Measurements from ENCODE around the gene YPEL5. TPM values are rescaled to one million over a fixed set of nuclear protein-coding genes. Genes with fewer than 3 reads are reported as not detected.

The YPEL5 gene
- total and polyA plus RNA-seq, 7 experiments from 2014 or later = 30.9 to 1,022 (median 98.3) TPM

- ChIA-PET POLR2A (interaction anchor here (0.6 to 0.7 kb wide), 3 partner anchors 8 to 52 kb away, joined by 3 to 5 read pairs (median 3); no protein-coding TSS in a partner anchor), CTCF (no interaction called here)
- no peak overlapping the region for H3K27ac ChIP-seq (ENCODE audit: low read depth, low read length)
- Mint-ChIP-seq H3K27ac (no peak overlapping the region), H3K27me3 (peaks cover 0 to 5% (median 0%) of the 10 kb centered on the region in 5 donors), H3K9me3 (no peaks in the 10 kb centered on the region), H3K4me1 (peaks cover 0 to 8% (median 3%) of the 10 kb centered on the region in 7 donors), H3K36me3 (no peaks in the 10 kb centered on the region), H3K4me3 (no peak overlapping the region)
- H3K36me3 ChIP-seq (ENCODE audit: control insufficient read depth in 2 of 3, insufficient read depth in 3 of 3, low read length in 3 of 3) = no peaks in the 10 kb centered on the region
- intact Hi-C loops (cut with micrococcal nuclease) = no loop called here
- DNase-seq (no peak), ATAC-seq (no peak)
- no peaks in the 10 kb centered on the region for H3K9me3 ChIP-seq (ENCODE audit: control insufficient read depth in 2 of 3, low read length in 3 of 3)
- no peak overlapping the region for H3K4me3 ChIP-seq (ENCODE audit: low read length)
- no peaks in the 10 kb centered on the region for H3K4me1 ChIP-seq (ENCODE audit: control insufficient read depth in 2 of 2, insufficient read depth in 2 of 2, low read length in 2 of 2)
- no peaks in the 10 kb centered on the region for H3K27me3 ChIP-seq (ENCODE audit: control insufficient read depth in 2 of 2, insufficient read depth in 2 of 2, low read length in 2 of 2)
These were observed 50.9 kb downstream of the YPEL5 start for GRCh38 chr2:30197570-30198192.

DNA sequence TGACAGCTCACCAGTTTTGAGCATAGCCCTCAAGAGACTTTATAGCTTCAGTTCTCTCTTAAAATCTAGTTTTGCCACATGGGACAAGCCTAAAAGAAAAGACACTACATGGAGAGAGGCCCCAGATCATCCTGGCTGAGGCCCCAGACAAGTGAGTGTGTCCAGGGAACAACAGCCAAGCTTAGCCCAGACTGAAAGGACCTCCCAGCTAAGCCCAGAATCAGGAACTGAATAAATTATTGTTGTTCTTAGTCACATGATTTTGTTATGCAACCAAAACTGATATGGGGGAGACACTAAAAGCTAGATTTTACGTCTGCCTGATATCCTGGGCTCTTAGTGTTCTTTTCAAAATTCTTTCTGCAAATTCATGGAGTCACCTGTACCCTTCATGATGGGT lies 55.2 kb downstream of the YPEL5 start:
- H3K4me1 Mint-ChIP-seq = peaks cover 0 to 11% (median 5%) of the 10 kb centered on the region in 7 donors
- H3K4me3 Mint-ChIP-seq = no peak overlapping the region
- H3K27ac Mint-ChIP-seq = no peak overlapping the region
- H3K36me3 Mint-ChIP-seq = no peaks in the 10 kb centered on the region
- ChIA-PET POLR2A (no interaction called here), CTCF (interaction anchor here (0.6 to 1.3 kb wide), 4 partner anchors 37 to 511 kb away, joined by 3 to 4 read pairs (median 3); no protein-coding TSS in a partner anchor)
- no peak overlapping the region for H3K27ac ChIP-seq (ENCODE audit: low read depth, low read length)
- H3K27me3 ChIP-seq (ENCODE audit: control insufficient read depth in 2 of 2, insufficient read depth in 2 of 2, low read length in 2 of 2) = no peaks in the 10 kb centered on the region
- no peak for ATAC-seq
- H3K36me3 ChIP-seq (ENCODE audit: control insufficient read depth in 2 of 3, insufficient read depth in 3 of 3, low read length in 3 of 3) = no peaks in the 10 kb centered on the region
- DNase-seq = no peak
- intact Hi-C loops (cut with micrococcal nuclease) = no loop called here
- H3K4me3 ChIP-seq (ENCODE audit: low read length) = no peak overlapping the region
- H3K9me3 ChIP-seq (ENCODE audit: control insufficient read depth in 2 of 3, low read length in 3 of 3) = no peaks in the 10 kb centered on the region
- H3K27me3 Mint-ChIP-seq = peaks cover 0 to 7% (median 0%) of the 10 kb centered on the region in 5 donors
- H3K9me3 Mint-ChIP-seq = no peaks in the 10 kb centered on the region
- H3K4me1 ChIP-seq (ENCODE audit: control insufficient read depth in 2 of 2, insufficient read depth in 2 of 2, low read length in 2 of 2) = peaks cover 0 to 5% of the 10 kb centered on the region in 2 donors

DNA sequence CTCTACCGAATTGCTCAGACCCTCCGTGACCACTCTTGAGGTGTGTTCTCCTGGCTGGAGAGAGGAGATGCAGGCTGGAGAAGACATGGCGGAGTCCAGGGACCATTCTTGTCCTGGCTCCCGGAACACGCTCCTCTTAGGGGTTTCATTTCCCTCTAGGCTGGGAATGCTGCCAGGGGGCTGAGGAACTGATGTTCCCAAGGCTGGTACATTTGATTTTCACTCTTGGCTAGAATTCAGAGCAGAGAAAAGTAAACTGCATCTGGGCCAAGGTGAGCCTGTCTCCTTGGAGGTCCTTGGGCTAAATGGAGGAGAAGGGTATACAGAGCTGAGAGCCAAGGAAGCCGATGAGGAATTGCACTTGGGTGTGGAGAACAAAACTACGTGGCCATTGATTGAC lies 56.3 kb downstream of the YPEL5 start:
- Mint-ChIP-seq H3K4me1 (peaks cover 0 to 12% (median 9%) of the 10 kb centered on the region in 7 donors), H3K4me3 (no peak overlapping the region), H3K27ac (no peak overlapping the region), H3K27me3 (peaks cover 0 to 7% (median 0%) of the 10 kb centered on the region in 5 donors), H3K9me3 (no peaks in the 10 kb centered on the region), H3K36me3 (no peaks in the 10 kb centered on the region)
- H3K4me1 ChIP-seq (ENCODE audit: control insufficient read depth in 2 of 2, insufficient read depth in 2 of 2, low read length in 2 of 2) = peaks cover 0 to 13% of the 10 kb centered on the region in 2 donors
- no peaks in the 10 kb centered on the region for H3K27me3 ChIP-seq (ENCODE audit: control insufficient read depth in 2 of 2, insufficient read depth in 2 of 2, low read length in 2 of 2)
- H3K9me3 ChIP-seq (ENCODE audit: control insufficient read depth in 2 of 3, low read length in 3 of 3) = no peaks in the 10 kb centered on the region
- intact Hi-C loops (cut with micrococcal nuclease) = no loop called here
- no peak for DNase-seq
- H3K4me3 ChIP-seq (ENCODE audit: low read length) = no peak overlapping the region
- ChIA-PET POLR2A (interaction anchor here (0.6 to 12.8 kb wide), 2 partner anchors 20 to 27 kb away, joined by 3 to 353 read pairs; partner anchors contain the start of gene LBH), CTCF (no interaction called here)
- no peak overlapping the region for H3K27ac ChIP-seq (ENCODE audit: low read depth, low read length)
- no peak for ATAC-seq
- H3K36me3 ChIP-seq (ENCODE audit: control insufficient read depth in 2 of 3, insufficient read depth in 3 of 3, low read length in 3 of 3) = no peaks in the 10 kb centered on the region

DNA sequence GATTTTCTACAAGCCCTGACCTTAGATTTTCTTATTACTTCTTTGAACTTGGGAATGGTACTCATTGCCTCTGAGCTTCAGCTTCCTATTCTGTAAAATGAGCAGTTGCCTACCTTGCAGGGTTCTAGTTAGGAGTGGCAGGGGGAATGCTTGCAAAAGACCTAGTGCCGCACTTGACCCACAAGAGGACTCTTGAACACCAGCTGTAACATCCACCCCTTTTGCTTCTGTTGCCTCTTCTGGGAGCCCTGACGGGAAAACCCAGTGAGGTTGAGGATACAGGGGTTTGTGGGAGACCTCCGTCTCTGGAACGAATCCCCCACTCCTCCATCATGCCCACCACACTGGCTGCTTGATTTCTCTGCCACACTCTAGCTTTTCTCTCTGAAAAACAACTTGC lies 57.5 kb downstream of the YPEL5 start:
- Histone ChIP-seq H3K4me3 (ENCODE audit: low read length) (no peak overlapping the region), H3K27ac (ENCODE audit: low read depth, low read length) (no peak overlapping the region), H3K27me3 (ENCODE audit: control insufficient read depth in 2 of 2, insufficient read depth in 2 of 2, low read length in 2 of 2) (no peaks in the 10 kb centered on the region), H3K36me3 (ENCODE audit: control insufficient read depth in 2 of 3, insufficient read depth in 3 of 3, low read length in 3 of 3) (no peaks in the 10 kb centered on the region), H3K4me1 (ENCODE audit: control insufficient read depth in 2 of 2, insufficient read depth in 2 of 2, low read length in 2 of 2) (peaks cover 8 to 24% of the 10 kb centered on the region in 2 donors), H3K9me3 (ENCODE audit: control insufficient read depth in 2 of 3, low read length in 3 of 3) (no peaks in the 10 kb centered on the region)
- Mint-ChIP-seq H3K27ac (no peak overlapping the region), H3K36me3 (no peaks in the 10 kb centered on the region), H3K4me1 (peaks cover 10 to 23% (median 20%) of the 10 kb centered on the region in 7 donors), H3K4me3 (no peak overlapping the region), H3K9me3 (no peaks in the 10 kb centered on the region), H3K27me3 (peaks cover 0 to 7% (median 0%) of the 10 kb centered on the region in 5 donors)
- DNase-seq (no peak), ATAC-seq (no peak)
- ChIA-PET CTCF (interaction anchor here (0.7 to 1.2 kb wide), 2 partner anchors 39 to 503 kb away, joined by 4 to 5 read pairs; no protein-coding TSS in a partner anchor), POLR2A (interaction anchor here (12.8 kb wide), 1 partner anchor 26 kb away, joined by 353 read pairs; the partner anchor contains the start of gene LBH)
- intact Hi-C loops (cut with micrococcal nuclease) = no loop called here

- H3K36me3 Mint-ChIP-seq = no peaks in the 10 kb centered on the region
- no peak overlapping the region for H3K4me3 Mint-ChIP-seq
- no peaks in the 10 kb centered on the region for H3K27me3 ChIP-seq (ENCODE audit: control insufficient read depth in 2 of 2, insufficient read depth in 2 of 2, low read length in 2 of 2)
- peak overlapping the region in 6 of 9 donors; percentile 18 to 75 (median 64) for H3K27ac Mint-ChIP-seq
- ChIA-PET POLR2A (interaction anchor here (12.8 kb wide), 1 partner anchor 25 kb away, joined by 353 read pairs; the partner anchor contains the start of gene LBH), CTCF (interaction anchor here (0.8 to 6.5 kb wide), 3 partner anchors 25 to 506 kb away, joined by 3 to 220 read pairs (median 3); partner anchors contain the start of gene LBH)
- peaks cover 8 to 33% of the 10 kb centered on the region in 2 donors for H3K4me1 ChIP-seq (ENCODE audit: control insufficient read depth in 2 of 2, insufficient read depth in 2 of 2, low read length in 2 of 2)
- H3K27me3 Mint-ChIP-seq = peaks cover 0 to 7% (median 0%) of the 10 kb centered on the region in 5 donors
- intact Hi-C loops (cut with micrococcal nuclease) = no loop called here
- no peaks in the 10 kb centered on the region for H3K9me3 ChIP-seq (ENCODE audit: control insufficient read depth in 2 of 3, low read length in 3 of 3)
- DNase-seq (no peak), ATAC-seq (no peak)
- H3K27ac ChIP-seq (ENCODE audit: low read depth, low read length) = no peak overlapping the region
- H3K9me3 Mint-ChIP-seq = no peaks in the 10 kb centered on the region
- H3K4me3 ChIP-seq (ENCODE audit: low read length) = no peak overlapping the region
- H3K36me3 ChIP-seq (ENCODE audit: control insufficient read depth in 2 of 3, insufficient read depth in 3 of 3, low read length in 3 of 3) = no peaks in the 10 kb centered on the region
- peaks cover 16 to 35% (median 32%) of the 10 kb centered on the region in 7 donors for H3K4me1 Mint-ChIP-seq
These were observed 58.6 kb downstream of the YPEL5 start for GRCh38 chr2:30205456-30205855.

- Mint-ChIP-seq H3K4me1 (peaks cover 16 to 37% (median 35%) of the 10 kb centered on the region in 7 donors), H3K9me3 (no peaks in the 10 kb centered on the region), H3K36me3 (no peaks in the 10 kb centered on the region), H3K27ac (peak overlapping the region in 8 of 9 donors; percentile 59 to 78 (median 70)), H3K27me3 (peaks cover 0 to 7% (median 0%) of the 10 kb centered on the region in 5 donors), H3K4me3 (no peak overlapping the region)
- H3K9me3 ChIP-seq (ENCODE audit: control insufficient read depth in 2 of 3, low read length in 3 of 3) = no peaks in the 10 kb centered on the region
- POLR2A ChIA-PET = interaction anchor here (0.6 to 12.8 kb wide), 7 partner anchors 9 to 505 kb away, joined by 3 to 353 read pairs (median 9); partner anchors contain the start of gene LBH
- H3K36me3 ChIP-seq (ENCODE audit: control insufficient read depth in 2 of 3, insufficient read depth in 3 of 3, low read length in 3 of 3) = no peaks in the 10 kb centered on the region
- H3K27ac ChIP-seq (ENCODE audit: low read depth, low read length) = no peak overlapping the region
- H3K4me1 ChIP-seq (ENCODE audit: control insufficient read depth in 2 of 2, insufficient read depth in 2 of 2, low read length in 2 of 2) = peaks cover 8 to 33% of the 10 kb centered on the region in 2 donors
- CTCF ChIA-PET = interaction anchor here (0.6 to 9.8 kb wide), 9 partner anchors 24 to 502 kb away, joined by 3 to 220 read pairs (median 3); partner anchors contain the start of gene LBH
- no peak overlapping the region for H3K4me3 ChIP-seq (ENCODE audit: low read length)
- intact Hi-C loops (cut with micrococcal nuclease) = no loop called here
- H3K27me3 ChIP-seq (ENCODE audit: control insufficient read depth in 2 of 2, insufficient read depth in 2 of 2, low read length in 2 of 2) = no peaks in the 10 kb centered on the region
- ATAC-seq = no peak
- no peak for DNase-seq
These were observed 59.9 kb downstream of the YPEL5 start for GRCh38 chr2:30206461-30207430.
